Erythroblast (primary cell): Measurements from ENCODE around the gene HIVEP1.

Source experiments
- GATA1 ChIP-seq: IDR thresholded peaks from 2 replicates; pipeline ENCODE4 v1.6.1; 2011; ENCODE audit warnings: low read depth, mild to moderate bottlenecking, control low read depth, low read length, moderate library complexity
- POLR2A ChIP-seq: IDR thresholded peaks from 2 replicates; pipeline ENCODE4 v1.6.1; 2011; ENCODE audit warnings: mild to moderate bottlenecking, low read length

- TF ChIP-seq POLR2A (no peak), GATA1 (no peak)
Measured at GRCh38 chr6:12032783-12033573, 20.9 kb downstream of the HIVEP1 start.
